Panc1 (cell line): ENCODE results near the gene CLMN.

ENCODE experiments used
- POLR2AphosphoS5 ChIP-seq: IDR thresholded peaks from 2 replicates; pipeline ENCODE4 v1.6.1; 2012; ENCODE audit warnings: mild to moderate bottlenecking, low read depth, low read length, moderate library complexity
- SIN3A ChIP-seq: IDR thresholded peaks from 2 replicates; pipeline ENCODE4 v1.6.1; 2012; ENCODE audit warnings: low read depth, mild to moderate bottlenecking, low read length, moderate library complexity, borderline replicate concordance; ENCODE audit not compliant: insufficient read depth
- TCF7L2 ChIP-seq: IDR thresholded peaks from 2 replicates; pipeline ENCODE4 v1.6.1; 2011; ENCODE audit warnings: mild to moderate bottlenecking, low read depth, low read length, inconsistent platforms
- TF ChIP-seq, protein P1 (sequence below): fragments of 450-650 bp; IDR thresholded peaks from 2 replicates; pipeline ENCODE4 v1.5.1; 2017; ENCODE audit warnings: mild to moderate bottlenecking
- TF ChIP-seq, protein P2 (sequence below), 2 experiments: IDR thresholded peaks; 2 replicates each; pipeline ENCODE4 v1.6.1; 2011 to 2012; ENCODE audit warnings: low read depth in 2 of 2, control low read depth in 1 of 2, low read length in 1 of 2, mild to moderate bottlenecking in 1 of 2, moderate library complexity in 1 of 2; ENCODE audit not compliant: insufficient read depth in 1 of 2

DNA sequence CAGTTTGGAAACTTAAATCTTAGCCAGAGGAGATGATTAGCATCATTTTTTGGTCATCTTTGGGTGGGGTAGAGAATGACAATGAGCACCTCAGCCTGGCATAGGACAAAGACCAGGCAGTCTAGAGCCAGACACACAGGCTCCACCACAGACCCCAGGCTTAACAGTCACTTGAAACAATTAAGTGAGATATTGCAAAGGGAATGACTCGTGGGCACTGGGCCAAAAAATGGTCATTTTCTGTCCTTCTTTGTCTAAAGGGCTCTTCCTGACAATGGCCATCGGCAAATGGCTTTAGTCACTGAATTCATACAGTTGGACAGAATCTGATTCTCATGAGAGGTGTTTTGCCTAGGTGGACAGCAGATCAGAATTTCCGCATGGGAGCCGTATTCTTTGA lies 84.4 kb downstream of the CLMN start:
- TF ChIP-seq, protein P1, sequence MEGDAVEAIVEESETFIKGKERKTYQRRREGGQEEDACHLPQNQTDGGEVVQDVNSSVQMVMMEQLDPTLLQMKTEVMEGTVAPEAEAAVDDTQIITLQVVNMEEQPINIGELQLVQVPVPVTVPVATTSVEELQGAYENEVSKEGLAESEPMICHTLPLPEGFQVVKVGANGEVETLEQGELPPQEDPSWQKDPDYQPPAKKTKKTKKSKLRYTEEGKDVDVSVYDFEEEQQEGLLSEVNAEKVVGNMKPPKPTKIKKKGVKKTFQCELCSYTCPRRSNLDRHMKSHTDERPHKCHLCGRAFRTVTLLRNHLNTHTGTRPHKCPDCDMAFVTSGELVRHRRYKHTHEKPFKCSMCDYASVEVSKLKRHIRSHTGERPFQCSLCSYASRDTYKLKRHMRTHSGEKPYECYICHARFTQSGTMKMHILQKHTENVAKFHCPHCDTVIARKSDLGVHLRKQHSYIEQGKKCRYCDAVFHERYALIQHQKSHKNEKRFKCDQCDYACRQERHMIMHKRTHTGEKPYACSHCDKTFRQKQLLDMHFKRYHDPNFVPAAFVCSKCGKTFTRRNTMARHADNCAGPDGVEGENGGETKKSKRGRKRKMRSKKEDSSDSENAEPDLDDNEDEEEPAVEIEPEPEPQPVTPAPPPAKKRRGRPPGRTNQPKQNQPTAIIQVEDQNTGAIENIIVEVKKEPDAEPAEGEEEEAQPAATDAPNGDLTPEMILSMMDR, result no peak
- TF ChIP-seq POLR2AphosphoS5, result no peak
- TF ChIP-seq, protein P2, sequence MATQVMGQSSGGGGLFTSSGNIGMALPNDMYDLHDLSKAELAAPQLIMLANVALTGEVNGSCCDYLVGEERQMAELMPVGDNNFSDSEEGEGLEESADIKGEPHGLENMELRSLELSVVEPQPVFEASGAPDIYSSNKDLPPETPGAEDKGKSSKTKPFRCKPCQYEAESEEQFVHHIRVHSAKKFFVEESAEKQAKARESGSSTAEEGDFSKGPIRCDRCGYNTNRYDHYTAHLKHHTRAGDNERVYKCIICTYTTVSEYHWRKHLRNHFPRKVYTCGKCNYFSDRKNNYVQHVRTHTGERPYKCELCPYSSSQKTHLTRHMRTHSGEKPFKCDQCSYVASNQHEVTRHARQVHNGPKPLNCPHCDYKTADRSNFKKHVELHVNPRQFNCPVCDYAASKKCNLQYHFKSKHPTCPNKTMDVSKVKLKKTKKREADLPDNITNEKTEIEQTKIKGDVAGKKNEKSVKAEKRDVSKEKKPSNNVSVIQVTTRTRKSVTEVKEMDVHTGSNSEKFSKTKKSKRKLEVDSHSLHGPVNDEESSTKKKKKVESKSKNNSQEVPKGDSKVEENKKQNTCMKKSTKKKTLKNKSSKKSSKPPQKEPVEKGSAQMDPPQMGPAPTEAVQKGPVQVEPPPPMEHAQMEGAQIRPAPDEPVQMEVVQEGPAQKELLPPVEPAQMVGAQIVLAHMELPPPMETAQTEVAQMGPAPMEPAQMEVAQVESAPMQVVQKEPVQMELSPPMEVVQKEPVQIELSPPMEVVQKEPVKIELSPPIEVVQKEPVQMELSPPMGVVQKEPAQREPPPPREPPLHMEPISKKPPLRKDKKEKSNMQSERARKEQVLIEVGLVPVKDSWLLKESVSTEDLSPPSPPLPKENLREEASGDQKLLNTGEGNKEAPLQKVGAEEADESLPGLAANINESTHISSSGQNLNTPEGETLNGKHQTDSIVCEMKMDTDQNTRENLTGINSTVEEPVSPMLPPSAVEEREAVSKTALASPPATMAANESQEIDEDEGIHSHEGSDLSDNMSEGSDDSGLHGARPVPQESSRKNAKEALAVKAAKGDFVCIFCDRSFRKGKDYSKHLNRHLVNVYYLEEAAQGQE (IDR thresholded peaks at IDR 0.05; ENCODE audit: insufficient read depth in 1 of 2, low read depth in 2 of 2, low read length in 1 of 2), result no peak
- no peak for TF ChIP-seq TCF7L2
- TF ChIP-seq SIN3A, result no peak
